SK-N-SH (cell line): ENCODE data around the gene KCNAB1. TPM values are rescaled to one million over a fixed set of nuclear protein-coding genes. Genes with fewer than 3 reads are reported as not detected.
"Not testable (repeated sequence)": the region's sequence is repeated elsewhere in the genome, so short reads cannot be mapped to it uniquely, and the experiment has no call there.

Experiments used
- CTCF ChIA-PET: fragments of 300-600, 350-600 bp; formaldehyde crosslinking; extraction: SDS; loops from one replicate; lab custom pipeline; 2021; lab: Yijun Ruan, JAX
- POLR2A ChIA-PET: fragments of 350-600 bp; sonication (Branson Sonifier 250); formaldehyde crosslinking; extraction: SDS; loops from one replicate; lab custom pipeline; 2020; ENCODE audit warnings: antibody characterized with exemption, inconsistent platforms; lab: Yijun Ruan, JAX
- DNase-seq: peaks from one replicate; pipeline ENCODE4 v3.0.0; 2012
- H2AFZ ChIP-seq: fragments of 200-600 bp; sonication (generic); 2 replicates; pipeline ENCODE4 v1.8.1; 2016; ENCODE audit warnings: antibody characterized with exemption, mild to moderate bottlenecking, low read depth
- H3F3A ChIP-seq: fragments of 200-600 bp; sonication (generic); replicated peaks from 2 replicates; pipeline ENCODE3; 2016; ENCODE audit warnings: antibody characterized with exemption, mild to moderate bottlenecking; ENCODE audit not compliant: insufficient read depth
- H3K27ac ChIP-seq, 2 experiments: fragments of 200-500 bp in 1 of 2; fragments of 200-600 bp in 1 of 2; sonication (Bioruptor generic) in 1 of 2; sonication (generic), shearing (Covaris generic) in 1 of 2; 2 replicates each; pipeline versions ENCODE4 v1.5.1 to v1.6.1; 2014 to 2016; ENCODE audit warnings: low read depth in 2 of 2, inconsistent platforms in 1 of 2, low read length in 1 of 2, mild to moderate bottlenecking in 1 of 2, mixed read lengths in 1 of 2
- H3K27me3 ChIP-seq: fragments of 200-600 bp; sonication (generic), shearing (Covaris generic); 2 replicates; pipeline ENCODE4 v1.6.1; 2016; ENCODE audit warnings: mixed run types; ENCODE audit not compliant: insufficient read depth
- H3K36me3 ChIP-seq, 2 experiments: fragments of 200-500 bp in 1 of 2; fragments of 200-600 bp in 1 of 2; sonication (Bioruptor generic) in 1 of 2; sonication (generic) in 1 of 2; replicated peaks in 1 of 2; 2 replicates each; pipeline versions ENCODE3 to v1.5.1; 2014 to 2016; ENCODE audit warnings: low read length in 1 of 2, mild to moderate bottlenecking in 1 of 2; ENCODE audit not compliant: insufficient read depth in 2 of 2, control insufficient read depth in 1 of 2
- H3K4me1 ChIP-seq, 2 experiments: fragments of 200-500 bp in 1 of 2; fragments of 200-600 bp in 1 of 2; sonication (Bioruptor generic) in 1 of 2; sonication (generic), shearing (Covaris generic) in 1 of 2; 2 replicates each; pipeline versions ENCODE4 v1.5.1 to v1.6.1; 2014 to 2016; ENCODE audit warnings: low read depth in 1 of 2, low read length in 1 of 2, mixed run types in 1 of 2; ENCODE audit not compliant: insufficient read depth in 2 of 2, control insufficient read depth in 1 of 2
- H3K4me2 ChIP-seq: fragments of 200-600 bp; sonication (generic), shearing (Covaris generic); 2 replicates; pipeline ENCODE4 v1.6.1; 2017; ENCODE audit warnings: mixed run types
- H3K4me3 ChIP-seq, 2 experiments: fragments of 200-500 bp in 1 of 2; fragments of 200-600 bp in 1 of 2; sonication (Bioruptor generic) in 1 of 2; sonication (generic), shearing (Covaris generic) in 1 of 2; 2 replicates each; pipeline versions ENCODE4 v1.5.1 to v1.8.1; 2014 to 2016; ENCODE audit warnings: low read depth in 2 of 2, inconsistent platforms in 1 of 2, low read length in 1 of 2, mild to moderate bottlenecking in 1 of 2, mixed read lengths in 1 of 2, moderate library complexity in 1 of 2
- H3K79me2 ChIP-seq: fragments of 200-600 bp; sonication (generic); 2 replicates; pipeline ENCODE4 v1.8.1; 2017; ENCODE audit warnings: mild to moderate bottlenecking; ENCODE audit not compliant: insufficient read depth
- H3K9ac ChIP-seq: fragments of 200-600 bp; sonication (generic); 2 replicates; pipeline ENCODE4 v1.6.1; 2017; ENCODE audit warnings: mixed run types
- H3K9me2 ChIP-seq: fragments of 200-600 bp; sonication (generic); 2 replicates; pipeline ENCODE4 v1.6.1; 2017; ENCODE audit warnings: mixed run types
- H3K9me3 ChIP-seq: fragments of 200-600 bp; sonication (generic); 2 replicates; pipeline ENCODE4 v1.6.1; 2017; ENCODE audit warnings: mixed run types, mild to moderate bottlenecking, moderate library complexity
- H4K20me1 ChIP-seq: fragments of 200-600 bp; sonication (generic); 2 replicates; pipeline ENCODE4 v1.6.1; 2017; ENCODE audit warnings: mild to moderate bottlenecking, mixed run types; ENCODE audit not compliant: insufficient read depth
- ELF1 ChIP-seq: IDR thresholded peaks from 2 replicates; pipeline ENCODE4 v1.4.0; 2012
- MXI1 ChIP-seq: IDR thresholded peaks from 2 replicates; pipeline ENCODE4 v1.6.1; 2012; ENCODE audit warnings: mild to moderate bottlenecking, low read depth, low read length, improper control_type of control experiment
- NFIC ChIP-seq: IDR thresholded peaks from 2 replicates; pipeline ENCODE4 v1.4.0; 2012; ENCODE audit warnings: borderline replicate concordance
- NRF1 ChIP-seq: IDR thresholded peaks from 2 replicates; pipeline ENCODE4 v1.6.1; 2012; ENCODE audit warnings: low read depth, mild to moderate bottlenecking, low read length
- RAD21 ChIP-seq: IDR thresholded peaks from 2 replicates; pipeline ENCODE4 v1.6.1; 2012; ENCODE audit warnings: mild to moderate bottlenecking, low read length
- REST ChIP-seq: IDR thresholded peaks from 2 replicates; pipeline ENCODE4 v1.6.1; 2012; ENCODE audit warnings: mild to moderate bottlenecking, low read depth, low read length, moderate library complexity
- SIN3A ChIP-seq: IDR thresholded peaks from 2 replicates; pipeline ENCODE4 v1.6.1; 2012; ENCODE audit warnings: low read depth, mild to moderate bottlenecking, low read length, moderate library complexity, borderline replicate concordance
- TCF12 ChIP-seq: IDR thresholded peaks from 2 replicates; pipeline ENCODE4 v1.4.0; 2012
- TEAD4 ChIP-seq: IDR thresholded peaks from 2 replicates; pipeline ENCODE4 v1.4.0; 2012; ENCODE audit warnings: mild to moderate bottlenecking, borderline replicate concordance; ENCODE audit not compliant: insufficient read depth
- YY1 ChIP-seq: IDR thresholded peaks from 2 replicates; pipeline ENCODE4 v1.4.0; 2012; ENCODE audit warnings: low read depth, mild to moderate bottlenecking
- ZBTB33 ChIP-seq: IDR thresholded peaks from 2 replicates; pipeline ENCODE4 v1.4.0; 2012; ENCODE audit warnings: low read depth, borderline replicate concordance
- WGBS: methylation state at CpG from one replicate; pipeline ENCODE4 v1.1.6; 2017; ENCODE audit warnings: low lambda C conversion rate; 5-methylcytosine and 5-hydroxymethylcytosine counted together
- polyA plus RNA-seq, 3 experiments: library from polyadenylated mRNA; depleted of rRNA; stranded (reverse); fragments of >200 nt; gene quantifications; 2 replicates each; pipeline ENCODE4 v1.2.3, GENCODE V29; 2012

KCNAB1 gene
- polyA plus RNA-seq, 1 of the 3 experiments (the other 2 are of a cell fraction), result 82.1 TPM

GRCh38 chr3:156559321-156559720, 438.9 kb downstream of the KCNAB1 start:
- WGBS, result 41% methylated on average over 1 of the region's 1 CpG
- H4K20me1 ChIP-seq, result no peaks in the 10 kb centered on the region
- no peak for TF ChIP-seq ELF1
- TF ChIP-seq REST, result no peak
- TF ChIP-seq TCF12, result peak; percentile 23; the same call in 1 of the 2 replicates
- TF ChIP-seq ZBTB33, result no peak
- TF ChIP-seq MXI1, result no peak
- CTCF ChIA-PET, result interaction anchor here (0.9 to 1.8 kb wide), 2 partner anchors 114 to 116 kb away, joined by 3 to 5 read pairs; no protein-coding TSS in a partner anchor
- peak overlapping the region; percentile 50; the same call in 1 of the 2 replicates for H2AFZ ChIP-seq
- POLR2A ChIA-PET, result no interaction called here
- H3K9me3 ChIP-seq, result no peaks in the 10 kb centered on the region
- no peak overlapping the region for H3K9ac ChIP-seq
- peak; percentile 39 for DNase-seq
- H3K36me3 ChIP-seq, result no peaks in the 10 kb centered on the region
- H3K79me2 ChIP-seq, result peaks cover 6% of the 10 kb centered on the region
- no peaks in the 10 kb centered on the region for H3K27me3 ChIP-seq
- H3K4me1 ChIP-seq, result peaks cover 7 to 21% of the 10 kb centered on the region in 2 experiments; a peak in 3 of 4 replicates
- H3F3A ChIP-seq, result peaks cover 9% of the 10 kb centered on the region
- H3K4me3 ChIP-seq, result no peak overlapping the region
- peak overlapping the region in 1 of 2 experiments; percentile 84; a peak in 2 of 4 replicates for H3K27ac ChIP-seq
- no peaks in the 10 kb centered on the region for H3K9me2 ChIP-seq
- no peak overlapping the region for H3K4me2 ChIP-seq

- no peak overlapping the region for H3K9ac ChIP-seq
- no peaks in the 10 kb centered on the region for H3K9me3 ChIP-seq
- H3K36me3 ChIP-seq, result no peaks in the 10 kb centered on the region
- H3K4me3 ChIP-seq, result no peak overlapping the region
- no peak for DNase-seq
- TF ChIP-seq RAD21 (no peak), REST (no peak), NFIC (no peak), TEAD4 (no peak), SIN3A (no peak), NRF1 (no peak), YY1 (no peak), TCF12 (no peak), ELF1 (no peak)
- H3K4me2 ChIP-seq, result no peak overlapping the region
- no peaks in the 10 kb centered on the region for H3K9me2 ChIP-seq
- WGBS, result 80% methylated on average over 2 of the region's 2 CpGs
- no peak overlapping the region for H3K27ac ChIP-seq
- ChIA-PET CTCF (no interaction called here), POLR2A (no interaction called here)
- no peak overlapping the region for H2AFZ ChIP-seq
- peaks cover 7% of the 10 kb centered on the region for H3F3A ChIP-seq
- H4K20me1 ChIP-seq, result no peaks in the 10 kb centered on the region
- H3K27me3 ChIP-seq, result no peaks in the 10 kb centered on the region
- H3K79me2 ChIP-seq, result no peaks in the 10 kb centered on the region
- H3K4me1 ChIP-seq, result peaks cover 7 to 16% of the 10 kb centered on the region in 2 experiments; a peak in 3 of 4 replicates
These were observed 441.2 kb downstream of the KCNAB1 start for GRCh38 chr3:156561533-156561932.

GRCh38 chr3:156562486-156562885, 442.1 kb downstream of the KCNAB1 start:
- H3K36me3 ChIP-seq, H4K20me1 ChIP-seq, H3K79me2 ChIP-seq, H3K4me2 ChIP-seq, H3K9me2 ChIP-seq, CTCF ChIA-PET, H3K27me3 ChIP-seq, POLR2A ChIA-PET, H3K27ac ChIP-seq, H3F3A ChIP-seq, H3K9ac ChIP-seq, DNase-seq, H2AFZ ChIP-seq, H3K9me3 ChIP-seq, H3K4me3 ChIP-seq: not testable (repeated sequence)
- peaks cover 7 to 16% of the 10 kb centered on the region in 2 experiments; a peak in 3 of 4 replicates for H3K4me1 ChIP-seq
- WGBS, result 65% methylated on average over 8 of the region's 8 CpGs
